ENCODE results near the gene ZNF787. TPM values are rescaled to one million over a fixed set of nuclear protein-coding genes. Genes with fewer than 3 reads are reported as not detected.

ZNF787 gene
- polyA plus RNA-seq, 2 of the 4 experiments (the other 2 are of a cell fraction) = 12.5 to 35.1 TPM

GRCh38 chr19:56120371-56121179 is 520 bp downstream of the ZNF787 start (continued):
- 0 out of 2 replicates have a peak, but pooled peaks have one; percentile 59 for TF ChIP-seq PBX3 (IDR thresholded peaks at IDR 0.05)
- TF ChIP-seq HOXB5 (CRISPR knock-in tag; IDR thresholded peaks at IDR 0.05) = no peak
- TF ChIP-seq JUN (IDR thresholded peaks at IDR 0.05) = peak in 1 of 2 experiments; percentile 14; a peak in 1 of 5 replicates

- TF ChIP-seq TFCP2L1 (CRISPR knock-in tag; IDR thresholded peaks at IDR 0.05) (no peak), PHF8 (IDR thresholded peaks at IDR 0.05; ENCODE audit: borderline replicate concordance, low read depth) (no peak), TP53 (CRISPR knock-in tag; IDR thresholded peaks at IDR 0.05) (no peak), ATOH8 (CRISPR knock-in tag; IDR thresholded peaks at IDR 0.05; ENCODE audit: low read depth) (no peak), FOSB (CRISPR knock-in tag; IDR thresholded peaks at IDR 0.05) (no peak), MYC (IDR thresholded peaks at IDR 0.05; ENCODE audit: borderline replicate concordance, low read length) (no peak), E2F6 (IDR thresholded peaks at IDR 0.05; ENCODE audit: borderline replicate concordance, low read depth) (no peak), HMGXB4 (CRISPR knock-in tag; IDR thresholded peaks at IDR 0.05; ENCODE audit: borderline replicate concordance) (no peak), KDM5A (IDR thresholded peaks at IDR 0.05) (no peak), KDM1A (IDR thresholded peaks at IDR 0.05; ENCODE audit: low read depth) (no peak), CEBPB (IDR thresholded peaks at IDR 0.05) (no peak), ZC3H11A (IDR thresholded peaks at IDR 0.05) (no peak), CHD4 (IDR thresholded peaks at IDR 0.05; ENCODE audit: borderline replicate concordance) (no peak), ZNF302 (CRISPR knock-in tag; IDR thresholded peaks at IDR 0.05) (no peak), FOSL2 (IDR thresholded peaks at IDR 0.05) (no peak), FOSL2 (CRISPR knock-in tag; IDR thresholded peaks at IDR 0.05) (no peak)
These were observed 1.1 kb downstream of the ZNF787 start for GRCh38 chr19:56120002-56120370.

GRCh38 chr19:56119582-56119978 is 1.5 kb downstream of the ZNF787 start:
- POLR2A ChIA-PET = interaction anchor here (0.6 kb wide), 4 partner anchors 15 to 157 kb away, joined by 3 to 7 read pairs (median 4); no protein-coding TSS in a partner anchor
- ATAC-seq = peak in 1 of 2 experiments; percentile 3; a peak in 2 of 6 replicates
- TF ChIP-seq NFE2L2 (conservative IDR thresholded peaks at IDR 0.05; ENCODE audit: low read length) (no peak), NPAS2 (CRISPR knock-in tag; IDR thresholded peaks at IDR 0.05; ENCODE audit: borderline replicate concordance) (no peak), HDAC2 (IDR thresholded peaks at IDR 0.05) (no peak), POLR2AphosphoS2 (conservative IDR thresholded peaks at IDR 0.05; ENCODE audit: low read length) (no peak; the same call in 1 of the 2 replicates), ELK1 (IDR thresholded peaks at IDR 0.05; ENCODE audit: low read depth, low read length) (no peak), REST (IDR thresholded peaks at IDR 0.05) (no peak), TP53 (CRISPR knock-in tag; IDR thresholded peaks at IDR 0.05) (no peak), CHD4 (IDR thresholded peaks at IDR 0.05; ENCODE audit: borderline replicate concordance) (no peak)

More at GRCh38 chr19:56120002-56120370, 1.1 kb downstream of the ZNF787 start:
- WGBS (ENCODE audit: missing lambda C conversion rate) = 3% methylated on average over 7 of the region's 8 CpGs
- H3K4me1 ChIP-seq = peaks cover 19% of the 10 kb centered on the region
- FAIRE-seq = no peak
- peak; percentile 0 to 1; a peak in 4 of 6 replicates for ATAC-seq
- peak overlapping the region; percentile 88 for H3K4me3 ChIP-seq
- H3K27ac ChIP-seq = peak overlapping the region; percentile 93 to 95
- ChIA-PET CTCF (no interaction called here), POLR2A (interaction anchor here (0.6 kb wide), 4 partner anchors 15 to 156 kb away, joined by 3 to 7 read pairs (median 4); no protein-coding TSS in a partner anchor)
- DNase-seq (ENCODE audit: low read depth in 1 of 2, low spot score in 1 of 2) = no peak
- H3K9me3 ChIP-seq = no peaks in the 10 kb centered on the region
- H3K4me2 ChIP-seq = peak overlapping the region; percentile 90

More at GRCh38 chr19:56119582-56119978, 1.5 kb downstream of the ZNF787 start:
- FAIRE-seq (no peak), DNase-seq (ENCODE audit: low read depth in 1 of 2, low spot score in 1 of 2) (peak in 1 of 2 experiments; percentile 55)
- Histone ChIP-seq H3K9me3 (no peaks in the 10 kb centered on the region), H3K4me2 (peak overlapping the region; percentile 90), H3K4me1 (peaks cover 19% of the 10 kb centered on the region), H3K27ac (peak overlapping the region; percentile 93 to 95), H3K4me3 (peak overlapping the region; percentile 88)
- CTCF ChIA-PET = no interaction called here
- 26% methylated on average over 16 of the region's 16 CpGs for WGBS (ENCODE audit: missing lambda C conversion rate)

Measured in A549 (cell line).